HS-27A (cell line): ENCODE data around the gene HSPA13.
"Not testable (repeated sequence)": the region's sequence is repeated elsewhere in the genome, so short reads cannot be mapped to it uniquely, and the experiment has no call there.

ENCODE experiments used
- DNase-seq: peaks from one replicate; pipeline ENCODE4 v3.0.0-alpha.2; 2012; ENCODE audit warnings: low read depth, missing footprints

The HSPA13 gene, protein sequence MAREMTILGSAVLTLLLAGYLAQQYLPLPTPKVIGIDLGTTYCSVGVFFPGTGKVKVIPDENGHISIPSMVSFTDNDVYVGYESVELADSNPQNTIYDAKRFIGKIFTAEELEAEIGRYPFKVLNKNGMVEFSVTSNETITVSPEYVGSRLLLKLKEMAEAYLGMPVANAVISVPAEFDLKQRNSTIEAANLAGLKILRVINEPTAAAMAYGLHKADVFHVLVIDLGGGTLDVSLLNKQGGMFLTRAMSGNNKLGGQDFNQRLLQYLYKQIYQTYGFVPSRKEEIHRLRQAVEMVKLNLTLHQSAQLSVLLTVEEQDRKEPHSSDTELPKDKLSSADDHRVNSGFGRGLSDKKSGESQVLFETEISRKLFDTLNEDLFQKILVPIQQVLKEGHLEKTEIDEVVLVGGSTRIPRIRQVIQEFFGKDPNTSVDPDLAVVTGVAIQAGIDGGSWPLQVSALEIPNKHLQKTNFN

DNA sequence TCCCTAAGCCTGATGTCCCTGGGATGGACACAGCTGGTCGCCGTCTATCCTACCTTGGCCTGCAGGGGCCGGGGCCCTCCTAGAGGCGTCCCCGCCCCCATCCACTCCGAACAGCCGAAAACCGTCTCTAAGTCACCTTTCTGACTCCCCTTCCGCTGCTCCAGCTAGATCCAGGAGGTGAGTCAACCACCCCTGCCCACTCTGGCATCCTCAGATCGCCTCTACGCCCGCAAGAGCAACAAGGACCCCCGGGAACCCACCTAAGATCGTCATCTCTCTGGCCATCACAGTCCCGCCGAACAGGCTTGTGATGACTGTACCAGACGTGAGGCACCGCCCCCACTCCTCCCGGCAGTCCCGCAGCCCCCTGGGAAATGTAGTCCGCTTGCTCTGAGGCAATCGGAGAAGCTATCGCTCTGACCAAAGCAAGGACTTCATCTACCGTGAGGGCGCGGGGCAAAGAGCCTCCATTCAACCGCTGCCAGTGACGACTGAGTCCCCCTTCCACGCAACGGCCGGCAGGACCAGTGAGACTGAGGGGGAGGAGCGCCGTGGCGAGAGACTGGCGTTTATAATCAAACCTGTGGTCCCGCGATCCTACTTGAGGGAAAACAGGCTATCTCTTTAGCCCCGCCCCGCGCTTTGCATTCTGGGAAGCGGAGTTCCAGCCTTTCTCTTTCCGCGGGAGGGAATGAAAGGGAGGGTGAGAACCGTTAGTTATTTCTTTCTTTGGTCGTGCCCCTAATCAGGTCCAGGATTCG is at the start of gene HSPA13:
Gene HSPA13 (minus strand): TSS at position 312 of the 761 bp plus-strand sequence. CDS start 27 bp downstream, at position 285.
- DNase-seq: peak; percentile 97

DNA sequence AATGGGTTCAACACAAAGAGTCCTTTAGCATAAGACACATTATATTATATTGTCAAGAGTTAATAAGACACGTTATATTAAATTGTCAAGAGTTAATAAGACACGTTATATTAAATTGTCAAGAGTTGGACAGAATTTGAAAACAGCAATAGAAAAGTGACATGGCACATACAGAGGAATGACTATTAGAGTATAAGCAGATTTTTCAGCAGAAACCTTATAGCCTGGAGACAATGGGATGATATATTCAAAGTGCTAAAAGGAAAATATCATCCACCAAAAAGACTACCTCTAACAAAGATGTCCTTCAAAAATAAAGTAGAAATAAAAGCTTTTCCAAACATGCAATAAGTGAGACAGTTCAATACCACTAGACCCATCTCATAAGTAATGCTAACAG is 36.0 kb upstream of the HSPA13 start:
- no peak for DNase-seq

DNA sequence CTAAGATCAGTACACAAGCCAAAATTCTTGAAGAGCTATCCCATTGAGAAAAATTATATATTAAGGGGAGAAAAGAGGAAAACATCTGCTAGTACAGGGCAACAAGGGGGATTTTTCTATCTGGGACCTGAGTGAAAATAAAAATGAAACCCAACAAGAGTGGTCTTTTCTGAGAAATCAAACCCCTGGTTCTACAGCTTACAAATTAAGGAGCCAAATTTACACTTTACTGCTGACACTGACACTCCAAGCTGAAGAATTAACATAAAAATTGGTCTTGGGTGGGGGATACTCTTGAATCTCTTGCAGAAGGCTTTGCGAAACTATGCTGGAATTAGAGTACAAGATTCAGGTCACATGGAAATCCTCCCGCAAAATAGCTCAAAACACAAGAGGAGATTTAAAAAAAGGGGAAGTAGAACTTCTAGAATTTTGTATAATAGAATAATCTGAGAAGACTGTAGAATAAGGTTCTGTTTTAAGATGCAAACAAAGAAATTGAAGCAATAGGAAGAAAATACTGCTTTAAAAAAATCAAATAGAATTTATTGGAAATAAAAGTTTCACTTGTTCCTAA is 32.1 kb upstream of the HSPA13 start:
- no peak for DNase-seq

DNA sequence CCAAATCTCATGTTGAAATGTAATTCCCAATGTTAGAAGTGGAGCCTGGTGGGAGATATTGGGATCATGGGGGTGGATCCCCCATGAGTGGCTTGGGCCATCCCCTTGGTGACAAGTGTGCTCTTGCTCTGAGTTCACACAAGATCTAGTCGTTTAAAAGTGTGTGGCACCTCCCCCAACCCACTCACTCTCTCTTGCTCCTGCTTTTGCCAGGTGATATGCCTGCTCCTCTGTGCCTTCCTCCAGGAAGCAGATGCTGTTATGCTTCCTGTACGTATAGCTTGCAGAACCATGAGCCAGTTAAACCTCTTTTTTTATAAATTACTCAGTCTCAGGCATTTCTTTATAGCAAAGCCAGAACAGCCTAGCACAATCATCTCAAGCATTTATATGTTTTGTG is 23.0 kb upstream of the HSPA13 start:
- DNase-seq: no peak

- no peak for DNase-seq
Measured at GRCh38 chr21:14405225-14405624, 22.3 kb upstream of the HSPA13 start.

DNA sequence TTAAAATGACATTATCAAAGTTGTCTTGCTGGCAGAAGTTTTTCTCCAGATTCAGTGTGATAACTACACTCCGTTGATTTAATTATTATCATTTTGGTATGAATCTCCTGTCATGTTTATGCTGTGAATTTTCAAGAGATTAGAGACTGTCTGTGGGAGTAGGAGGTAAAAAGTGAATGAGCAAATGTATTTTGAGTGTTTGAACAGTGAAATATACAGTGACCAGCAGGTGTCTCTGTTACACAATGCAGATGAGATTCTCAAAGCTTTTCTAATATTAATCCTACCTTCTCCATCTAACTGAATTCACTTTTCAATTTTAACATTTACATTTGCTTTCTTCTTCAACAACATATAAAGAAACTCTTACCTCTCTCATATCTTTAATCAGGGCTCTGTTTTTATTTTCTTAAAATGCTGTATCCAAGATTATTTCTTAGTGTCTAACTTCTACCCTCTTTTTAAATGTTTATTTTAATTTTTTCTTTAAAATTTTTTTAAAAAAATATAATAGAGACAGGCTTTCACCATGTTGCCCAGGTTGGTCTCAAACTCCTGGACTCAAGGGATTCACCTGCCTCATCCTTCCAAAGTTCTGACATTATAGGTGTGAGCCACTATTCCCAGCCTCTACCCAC is 20.9 kb upstream of the HSPA13 start:
- DNase-seq: no peak

DNA sequence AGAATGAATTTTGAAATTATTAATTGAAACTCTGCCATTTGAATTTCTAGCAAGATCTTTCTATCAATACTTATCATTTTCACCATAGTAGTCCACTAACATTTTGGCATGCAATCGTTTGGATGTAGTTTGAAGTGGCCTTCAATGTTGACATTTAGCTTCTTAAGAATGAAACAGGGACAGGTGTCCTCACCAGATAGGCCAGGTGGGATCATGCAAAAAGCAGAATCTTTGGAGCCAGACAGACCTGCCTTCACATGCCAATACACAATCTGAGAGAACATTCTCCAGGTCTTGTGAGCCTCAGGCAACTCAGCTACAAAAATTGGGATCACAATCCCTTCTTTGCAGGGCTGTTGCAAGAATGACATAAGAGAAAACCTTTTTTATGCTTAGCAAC is 18.3 kb upstream of the HSPA13 start:
- DNase-seq: no peak

DNA sequence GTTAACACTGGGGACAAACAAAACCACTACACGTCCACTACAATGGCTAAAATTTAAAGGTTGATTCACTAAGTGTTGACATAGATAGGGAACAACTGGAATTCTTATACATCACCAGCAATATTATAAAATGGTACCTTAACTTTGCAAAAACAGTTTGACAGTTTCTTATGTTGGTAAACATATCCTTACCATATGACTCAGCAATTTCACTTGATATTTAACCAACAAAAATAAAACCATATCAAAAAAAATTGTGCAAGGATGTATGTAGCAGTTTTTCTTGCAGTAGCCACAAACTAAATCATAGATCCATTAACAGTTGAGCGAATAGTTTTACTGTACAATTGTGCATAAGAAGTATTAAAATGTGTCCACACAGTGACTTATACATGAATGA is 5.3 kb upstream of the HSPA13 start:
- DNase-seq: no peak

- no peak for DNase-seq
Measured at GRCh38 chr21:14384453-14384852, 1.5 kb upstream of the HSPA13 start.

DNA sequence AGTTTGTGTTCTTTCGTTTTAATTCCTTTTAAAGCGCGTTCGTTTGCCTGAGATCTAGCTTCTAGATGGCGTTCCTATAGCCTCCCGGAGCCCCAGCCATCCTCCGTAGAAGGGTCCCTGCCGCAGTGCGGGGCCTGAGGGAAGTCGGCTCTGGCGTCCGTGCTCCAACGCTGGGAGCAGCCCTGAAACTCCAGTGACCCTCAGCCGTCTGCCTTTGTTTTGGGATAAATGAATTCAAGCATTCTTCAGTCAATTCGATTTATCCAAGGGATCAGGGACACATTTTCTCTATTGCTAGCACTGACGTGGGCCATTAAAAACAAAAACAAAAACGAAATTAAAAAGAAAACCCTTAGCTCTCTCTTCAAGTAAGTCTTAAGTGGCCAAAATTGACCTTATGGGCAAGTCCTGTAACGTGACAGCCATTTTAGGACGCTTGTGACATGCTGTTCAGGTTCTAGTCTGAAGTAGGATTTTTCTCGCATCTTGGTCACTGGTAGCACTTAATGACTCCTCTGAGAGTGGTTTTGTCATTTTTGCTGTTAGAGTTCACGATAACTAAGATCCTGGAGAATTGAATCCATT is 742 bp upstream of the HSPA13 start:
- DNase-seq: no peak

- peak; percentile 8 for DNase-seq
Measured at GRCh38 chr21:14382486-14382834, 486 bp downstream of the HSPA13 start.

DNA sequence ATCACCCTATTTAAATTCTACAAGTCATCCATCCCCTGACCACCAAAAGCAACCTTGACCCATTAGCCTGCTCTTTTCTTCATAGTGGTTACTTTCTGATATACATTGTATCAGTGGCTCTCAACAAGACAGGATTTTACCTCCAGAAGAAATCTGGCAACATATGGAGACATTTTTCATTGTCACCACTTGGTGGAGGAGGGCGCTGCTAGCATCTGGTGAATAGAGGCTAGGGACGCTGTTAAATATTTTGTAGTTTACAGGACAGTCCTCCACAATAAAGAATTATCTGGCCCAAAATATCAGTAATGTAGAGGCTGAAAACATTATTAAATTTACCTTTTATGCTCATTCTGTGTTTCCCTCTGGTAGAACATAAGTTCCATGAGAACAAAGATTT is 6.1 kb downstream of the HSPA13 start:
- DNase-seq: no peak

GRCh38 chr21:14366998-14367397 is 15.9 kb downstream of the HSPA13 start:
- no peak for DNase-seq

GRCh38 chr21:14361958-14362357 is 21.0 kb downstream of the HSPA13 start:
- DNase-seq: no peak

DNA sequence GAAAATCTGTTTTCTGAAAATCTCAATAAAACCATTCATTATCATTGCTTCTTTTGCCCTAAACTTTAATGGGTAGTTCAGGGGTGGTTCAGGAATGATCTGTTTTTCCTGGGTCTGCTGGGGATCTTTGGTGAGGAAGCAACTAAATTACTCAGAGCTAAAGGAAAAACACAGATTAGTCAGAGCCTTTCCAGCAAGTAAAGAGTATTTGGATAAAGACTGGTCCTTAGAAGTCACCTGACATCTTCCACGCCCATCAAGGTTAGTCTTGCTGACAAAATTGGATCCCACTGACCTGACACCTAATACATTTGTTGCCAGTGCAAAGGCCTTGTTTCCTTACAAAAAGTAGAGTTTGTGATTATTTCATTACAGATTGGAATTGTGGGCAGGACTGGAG is 24.2 kb downstream of the HSPA13 start:
- no peak for DNase-seq

GRCh38 chr21:14356746-14357145 is 26.2 kb downstream of the HSPA13 start:
- DNase-seq: no peak

DNA sequence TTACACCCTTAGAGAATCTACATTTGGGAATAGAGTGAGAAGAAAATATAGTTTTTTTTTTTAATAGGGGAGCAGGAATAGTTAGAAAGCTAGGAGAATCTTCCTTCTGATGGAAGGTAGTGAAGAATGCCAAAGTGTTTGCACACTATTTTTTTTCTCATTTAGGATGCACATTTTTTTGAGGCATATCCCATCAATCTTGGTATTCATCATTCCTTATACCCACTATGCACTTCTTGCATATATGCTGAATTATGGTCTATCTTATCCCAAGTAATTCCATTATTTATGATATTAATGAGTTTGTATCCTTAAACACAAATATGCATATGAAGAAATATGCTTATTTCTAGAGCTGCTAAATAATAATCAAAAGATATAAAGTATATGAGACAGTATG is 28.4 kb downstream of the HSPA13 start:
- DNase-seq: no peak

GRCh38 chr21:14353726-14354125 is 29.2 kb downstream of the HSPA13 start:
- no peak for DNase-seq

DNA sequence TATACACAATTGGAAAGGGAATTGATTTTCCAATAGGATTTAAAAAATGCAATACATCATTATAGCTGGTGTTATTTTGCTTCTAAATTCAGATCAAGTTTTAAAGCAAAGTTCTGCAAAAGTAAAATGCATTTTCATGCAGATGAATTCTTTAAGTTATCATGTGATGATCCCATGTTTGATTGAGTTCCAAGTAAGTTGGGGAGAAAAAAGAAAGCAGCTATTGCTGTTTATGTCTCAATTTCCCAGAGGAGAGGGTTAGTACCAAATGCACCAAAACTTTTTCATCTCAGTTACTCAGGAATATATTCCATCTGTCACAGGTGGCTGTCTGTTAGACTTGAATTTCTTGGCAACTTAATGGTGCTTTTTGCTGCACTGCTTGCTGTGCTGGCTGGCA is 29.7 kb downstream of the HSPA13 start:
- no peak for DNase-seq

DNA sequence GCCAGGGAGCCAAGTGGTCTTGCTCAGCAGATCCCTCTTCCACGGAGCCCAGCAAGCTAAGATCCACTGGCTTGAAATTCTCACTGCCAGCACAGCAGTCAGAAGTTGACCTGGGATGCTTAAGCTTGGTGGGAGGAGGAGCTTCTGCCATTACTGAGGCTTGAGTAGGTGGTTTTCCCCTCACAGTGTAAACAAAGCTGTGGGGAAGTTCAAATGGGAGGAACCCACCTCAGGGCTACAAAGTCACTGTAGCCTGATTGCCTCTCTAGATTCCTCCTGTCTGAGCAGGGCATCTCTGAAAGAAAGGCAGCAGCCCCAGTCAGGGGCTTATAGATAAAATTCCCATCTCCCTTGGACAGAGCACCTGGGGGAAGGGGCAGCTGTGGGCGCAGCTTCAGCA is 55.6 kb downstream of the HSPA13 start:
- DNase-seq: not testable (repeated sequence)

GRCh38 chr21:14325595-14325994 is 57.4 kb downstream of the HSPA13 start:
- no peak for DNase-seq
